ENCODE data around the gene PADI4. TPM values are rescaled to one million over a fixed set of nuclear protein-coding genes. Genes with fewer than 3 reads are reported as not detected.

The PADI4 gene
- total and polyA plus RNA-seq, 2 donors (not counting 3 experiments of a cell fraction or from before 2014, with no cell fraction given), result not detected

GRCh38 chr1:17289721-17290120, 18.3 kb upstream of the PADI4 start:
- Histone ChIP-seq H3K9ac (replicated peaks; ENCODE audit: extremely low read depth, insufficient read depth, low read length) (no peak overlapping the region), H3K9me3 (replicated peaks; ENCODE audit: control insufficient read depth, insufficient read depth, low read length) (no peaks in the 10 kb centered on the region), H3K79me2 (ENCODE audit: control insufficient read depth, insufficient read depth, low read length) (no peaks in the 10 kb centered on the region), H2AFZ (ENCODE audit: low read depth, low read length) (no peak overlapping the region), H3K36me3 (ENCODE audit: control insufficient read depth in 2 of 2, extremely low read depth in 1 of 2, insufficient read depth in 2 of 2, low read length in 2 of 2) (no peaks in the 10 kb centered on the region), H3K4me1 (ENCODE audit: control insufficient read depth, extremely low read depth, insufficient read depth, low read length) (peaks cover 4% of the 10 kb centered on the region), H3K4me2 (ENCODE audit: insufficient read depth, low read length) (no peak overlapping the region), H3K27ac (ENCODE audit: insufficient read depth, low read depth, low read length) (no peak overlapping the region), H4K20me1 (replicated peaks; ENCODE audit: control insufficient read depth, extremely low read depth, insufficient read depth, low read length) (no peaks in the 10 kb centered on the region), H3K4me3 (replicated peaks in 1 of 3; ENCODE audit: insufficient read depth in 1 of 3, low read depth in 1 of 3, low read length in 3 of 3) (no peak overlapping the region), H3K27me3 (ENCODE audit: control insufficient read depth in 2 of 2, insufficient read depth in 2 of 2, low read length in 2 of 2) (no peaks in the 10 kb centered on the region), H3K9me1 (replicated peaks; ENCODE audit: control insufficient read depth, extremely low read depth, insufficient read depth, low read length) (no peaks in the 10 kb centered on the region)
- intact Hi-C loops (cut with micrococcal nuclease), result no loop called here
- no peak for FAIRE-seq
- ChIA-PET POLR2A (no interaction called here), CTCF (no interaction called here)
- dilution Hi-C loops (cut with MboI; ENCODE audit: extremely low pct_ligation_motif_present, low sequenced_read_pairs), result no loop called here
- DNase-seq (ENCODE audit: low read depth, low spot score), result no peak
- no TSS peak for BruUV-seq (replicated peaks)
- TF ChIP-seq CTCF (IDR thresholded peaks at IDR 0.05; ENCODE audit: extremely low read depth in 1 of 2, insufficient read depth in 1 of 2, low read depth in 1 of 2, low read length in 2 of 2), result no peak
- TF ChIP-seq POLR2AphosphoS5 (IDR thresholded peaks at IDR 0.05; ENCODE audit: insufficient read depth, low read depth, low read length), result no peak
- TF ChIP-seq POLR2A (IDR thresholded peaks at IDR 0.05; ENCODE audit: low read depth, low read length), result no peak
- no peak for TF ChIP-seq MAX (IDR thresholded peaks at IDR 0.05; ENCODE audit: insufficient read depth, insufficient read length)
- TF ChIP-seq JUN (IDR thresholded peaks at IDR 0.05; ENCODE audit: borderline replicate concordance, insufficient read depth, insufficient read length, low read depth), result no peak
- TF ChIP-seq EZH2 (IDR thresholded peaks at IDR 0.05; ENCODE audit: borderline replicate concordance, low read depth, low read length, severe bottlenecking), result no peak
- no peak for TF ChIP-seq MYC (IDR thresholded peaks at IDR 0.05; ENCODE audit: low read depth, low read length)
- no peak for TF ChIP-seq FOS (IDR thresholded peaks at IDR 0.05; ENCODE audit: borderline replicate concordance, insufficient read depth, low read length)
- TF ChIP-seq GATA2 (IDR thresholded peaks at IDR 0.05; ENCODE audit: insufficient read depth, insufficient read length, low read depth, low read length), result no peak
